Dermis blood vessel endothelial cell (primary cell): Measurements from ENCODE around the gene SRSF3. TPM values are rescaled to one million over a fixed set of nuclear protein-coding genes. Genes with fewer than 3 reads are reported as not detected.
A peak's percentile ranks its signal among the peaks of the same experiment; 100 is the strongest.

Experiments
- DNase-seq: peaks from one replicate; pipeline ENCODE4 v3.0.0; 2010
- total RNA-seq: library from RNA; depleted of rRNA; stranded (reverse); fragments of >200 nt; gene quantifications from 2 replicates; pipeline ENCODE4 v1.2.3, GENCODE V29; 2014

SRSF3 gene
- total RNA-seq, 1 donor from 2014 or later, result 224 TPM

GRCh38 chr6:36624461-36625157 lies 30.4 kb downstream of the SRSF3 start:
- no peak for DNase-seq

GRCh38 chr6:36625158-36625919 lies 31.2 kb downstream of the SRSF3 start:
- no peak for DNase-seq

- no peak for DNase-seq
These were observed 32.5 kb downstream of the SRSF3 start for GRCh38 chr6:36626636-36627035.

GRCh38 chr6:36627141-36627540 lies 33.0 kb downstream of the SRSF3 start:
- DNase-seq, result no peak

- peak; percentile 50 for DNase-seq
These were observed 33.7 kb downstream of the SRSF3 start for GRCh38 chr6:36627801-36628246.

- no peak for DNase-seq
These were observed 35.6 kb downstream of the SRSF3 start for GRCh38 chr6:36629784-36630183.

- DNase-seq, result no peak
These were observed 37.3 kb downstream of the SRSF3 start for GRCh38 chr6:36631326-36632011.

- no peak for DNase-seq
These were observed 39.2 kb downstream of the SRSF3 start for GRCh38 chr6:36633370-36633769.

- peak; percentile 84 for DNase-seq
These were observed 39.8 kb downstream of the SRSF3 start for GRCh38 chr6:36633915-36634314.

GRCh38 chr6:36634317-36635108 lies 40.4 kb downstream of the SRSF3 start:
- no peak for DNase-seq

- no peak for DNase-seq
These were observed 42.1 kb downstream of the SRSF3 start for GRCh38 chr6:36636283-36636682.

GRCh38 chr6:36636687-36637418 lies 42.7 kb downstream of the SRSF3 start:
- no peak for DNase-seq

GRCh38 chr6:36638579-36638978 lies 44.4 kb downstream of the SRSF3 start:
- no peak for DNase-seq

GRCh38 chr6:36639171-36639808 lies 45.1 kb downstream of the SRSF3 start:
- DNase-seq, result no peak

GRCh38 chr6:36641543-36641942 lies 47.4 kb downstream of the SRSF3 start:
- DNase-seq, result no peak

GRCh38 chr6:36642913-36643817 lies 49.0 kb downstream of the SRSF3 start:
- DNase-seq, result peak; percentile 73

GRCh38 chr6:36643977-36644376 lies 49.8 kb downstream of the SRSF3 start:
- no peak for DNase-seq

- peak; percentile 50 for DNase-seq
These were observed 54.9 kb downstream of the SRSF3 start for GRCh38 chr6:36649086-36649485.

- DNase-seq, result peak; percentile 39
These were observed 55.7 kb downstream of the SRSF3 start for GRCh38 chr6:36649701-36650484.
